Natural killer cell (primary cell): ENCODE measurements around the gene GBA2. TPM values are rescaled to one million over a fixed set of nuclear protein-coding genes. Genes with fewer than 3 reads are reported as not detected.

ENCODE experiments used
- ATAC-seq, 3 donors: fragments of 150-1000 bp in 2 of 3; fragments of 200-7000 bp in 1 of 3; cut with Tn5 transposase; 1 replicate in 1 of 3; 2 replicates in 2 of 3; pipeline ENCODE4 v1.10.0; 2021; ENCODE audit warnings: mild to moderate bottlenecking in 2 of 3, moderate library complexity in 2 of 3
- DNase-seq, 2 donors: peaks; one replicate each; pipeline versions ENCODE4 v3.0.0 to v3.0.0-alpha.2; 2013 to 2021; ENCODE audit warnings: mixed read lengths in 1 of 2
- H3K27ac ChIP-seq: one replicate; pipeline ENCODE4 v1.5.1; 2013; ENCODE audit warnings: mild to moderate bottlenecking, low read length
- H3K27me3 ChIP-seq: one replicate; pipeline ENCODE4 v1.6.1; 2013; ENCODE audit warnings: low read length; ENCODE audit not compliant: control insufficient read depth, insufficient read depth
- H3K36me3 ChIP-seq: one replicate; pipeline ENCODE4 v1.6.1; 2013; ENCODE audit warnings: low read length; ENCODE audit not compliant: control insufficient read depth, insufficient read depth
- H3K4me1 ChIP-seq: one replicate; pipeline ENCODE4 v1.6.1; 2013; ENCODE audit warnings: low read length; ENCODE audit not compliant: control insufficient read depth, insufficient read depth
- H3K4me3 ChIP-seq: one replicate; pipeline ENCODE4 v1.5.1; 2013; ENCODE audit warnings: low read length
- H3K9me3 ChIP-seq: one replicate; pipeline ENCODE4 v1.6.1; 2013; ENCODE audit warnings: low read length; ENCODE audit not compliant: control insufficient read depth, insufficient read depth
- H3K27ac Mint-ChIP-seq, 2 donors: one replicate each; pipeline ENCODE4 v1.8.0; 2022; ENCODE audit warnings: mild to moderate bottlenecking in 2 of 2, mixed read lengths in 2 of 2, moderate library complexity in 1 of 2
- H3K27me3 Mint-ChIP-seq, 2 donors: one replicate each; pipeline ENCODE4 v1.8.0; 2022; ENCODE audit warnings: low read depth in 2 of 2, mixed read lengths in 2 of 2
- H3K36me3 Mint-ChIP-seq: one replicate; pipeline ENCODE4 v1.8.0; 2022; ENCODE audit warnings: mixed read lengths
- H3K4me1 Mint-ChIP-seq, 2 donors: one replicate each; pipeline ENCODE4 v1.8.0; 2022; ENCODE audit warnings: mixed read lengths in 2 of 2
- H3K4me3 Mint-ChIP-seq: one replicate; pipeline ENCODE4 v1.8.0; 2022; ENCODE audit warnings: mild to moderate bottlenecking, moderate library complexity, mixed read lengths
- H3K9me3 Mint-ChIP-seq, 2 donors: one replicate each; pipeline ENCODE4 v1.8.0; 2022; ENCODE audit warnings: mixed read lengths in 2 of 2
- CTCF ChIP-seq: fragments of 200-600 bp; IDR thresholded peaks from one replicate; pipeline ENCODE4 v1.8.0; 2022; ENCODE audit warnings: antibody characterized with exemption
- WGBS: methylation state at CpG from one replicate; pipeline ENCODE4 v1.1.7; 2013; ENCODE audit warnings: missing lambda C conversion rate; ENCODE audit not compliant: insufficient coverage; 5-methylcytosine and 5-hydroxymethylcytosine counted together
- intact Hi-C: fragments of 100-400 bp; cut with micrococcal nuclease; formaldehyde crosslinking; loops from one replicate; pipeline ENCODE4 v1.14.2; 2022
- total RNA-seq, 4 donors: library from RNA; stranded (reverse); fragments of 120-200 nt in 1 of 4; gene quantifications; one replicate each; pipeline versions ENCODE4 v1.2.3 to v1.2.4, GENCODE V29; 2013 to 2022

GBA2 gene
- total RNA-seq, 3 donors from 2014 or later (not counting 1 experiment from before 2014, with no cell fraction given) = 76.4 to 118 (median 101) TPM

- H3K4me3 ChIP-seq = no peak overlapping the region
- no peak for TF ChIP-seq CTCF
- H3K4me1 ChIP-seq = peaks cover 12% of the 10 kb centered on the region
- H3K27me3 ChIP-seq = no peaks in the 10 kb centered on the region
- DNase-seq (peak in 1 of 2 donors; percentile 38), ATAC-seq (peak in 1 of 3 donors; percentile 61)
- no peaks in the 10 kb centered on the region for H3K9me3 Mint-ChIP-seq
- intact Hi-C loops = no loop called here
- no peaks in the 10 kb centered on the region for H3K27me3 Mint-ChIP-seq
- no peaks in the 10 kb centered on the region for H3K9me3 ChIP-seq
- H3K36me3 Mint-ChIP-seq = peaks cover 9% of the 10 kb centered on the region
- WGBS = 44% methylated on average over 7 of the region's 7 CpGs
- H3K27ac ChIP-seq = no peak overlapping the region
- no peak overlapping the region for H3K4me3 Mint-ChIP-seq
- peaks cover 36 to 37% of the 10 kb centered on the region in 2 donors for H3K4me1 Mint-ChIP-seq
- peaks cover 61% of the 10 kb centered on the region for H3K36me3 ChIP-seq
- peak overlapping the region in 1 of 2 donors; percentile 74 for H3K27ac Mint-ChIP-seq
Observed at GRCh38 chr9:35741740-35742139, 7.3 kb downstream of the GBA2 start.

- Histone ChIP-seq H3K36me3 (peaks cover 69% of the 10 kb centered on the region), H3K27ac (no peak overlapping the region), H3K9me3 (no peaks in the 10 kb centered on the region), H3K27me3 (no peaks in the 10 kb centered on the region), H3K4me3 (no peak overlapping the region), H3K4me1 (peaks cover 8% of the 10 kb centered on the region)
- no peak overlapping the region for H3K4me3 Mint-ChIP-seq
- peaks cover 9% of the 10 kb centered on the region for H3K36me3 Mint-ChIP-seq
- ATAC-seq (no peak), DNase-seq (no peak)
- intact Hi-C loops = no loop called here
- peaks cover 23 to 33% of the 10 kb centered on the region in 2 donors for H3K4me1 Mint-ChIP-seq
- no peaks in the 10 kb centered on the region for H3K27me3 Mint-ChIP-seq
- no peaks in the 10 kb centered on the region for H3K9me3 Mint-ChIP-seq
- H3K27ac Mint-ChIP-seq = no peak overlapping the region
- 96% methylated on average over 6 of the region's 6 CpGs for WGBS
- TF ChIP-seq CTCF = no peak
Observed at GRCh38 chr9:35740243-35740642, 8.8 kb downstream of the GBA2 start.

- Histone ChIP-seq H3K4me1 (peaks cover 8% of the 10 kb centered on the region), H3K27me3 (no peaks in the 10 kb centered on the region), H3K36me3 (peaks cover 72% of the 10 kb centered on the region), H3K4me3 (no peak overlapping the region), H3K9me3 (no peaks in the 10 kb centered on the region), H3K27ac (no peak overlapping the region)
- Mint-ChIP-seq H3K27ac (peak overlapping the region in 1 of 2 donors; percentile 7), H3K9me3 (no peaks in the 10 kb centered on the region), H3K27me3 (no peaks in the 10 kb centered on the region), H3K4me3 (no peak overlapping the region), H3K4me1 (peaks cover 23 to 34% of the 10 kb centered on the region in 2 donors), H3K36me3 (peaks cover 9% of the 10 kb centered on the region)
- intact Hi-C loops = loop anchor here (5.0 kb wide), 1 partner anchor 88 kb away; the partner anchor contains the start of genes FAM221B and TMEM8B
- WGBS = 94% methylated on average over 6 of the region's 7 CpGs
- no peak for DNase-seq
- TF ChIP-seq CTCF = no peak
- no peak for ATAC-seq
Observed at GRCh38 chr9:35738924-35739323, 10.1 kb downstream of the GBA2 start.

GRCh38 chr9:35738186-35738585 is 10.8 kb downstream of the GBA2 start:
- Histone ChIP-seq H3K9me3 (no peaks in the 10 kb centered on the region), H3K36me3 (peaks cover 65% of the 10 kb centered on the region), H3K4me3 (no peak overlapping the region), H3K27me3 (no peaks in the 10 kb centered on the region), H3K4me1 (peaks cover 12% of the 10 kb centered on the region), H3K27ac (no peak overlapping the region)
- H3K4me3 Mint-ChIP-seq = no peak overlapping the region
- intact Hi-C loops = loop anchor here (5.0 kb wide), 1 partner anchor 89 kb away; the partner anchor contains the start of genes FAM221B and TMEM8B
- H3K27me3 Mint-ChIP-seq = no peaks in the 10 kb centered on the region
- peak overlapping the region in 1 of 2 donors; percentile 7 for H3K27ac Mint-ChIP-seq
- no peak for ATAC-seq
- 88% methylated on average over 4 of the region's 4 CpGs for WGBS
- peaks cover 20 to 31% of the 10 kb centered on the region in 2 donors for H3K4me1 Mint-ChIP-seq
- no peak for DNase-seq
- no peaks in the 10 kb centered on the region for H3K9me3 Mint-ChIP-seq
- peaks cover 1% of the 10 kb centered on the region for H3K36me3 Mint-ChIP-seq
- no peak for TF ChIP-seq CTCF
